Measurements from ENCODE around the gene NOX3. TPM values are rescaled to one million over a fixed set of nuclear protein-coding genes. Genes with fewer than 3 reads are reported as not detected.

The NOX3 gene
- total RNA-seq, 1 donor: not detected

GRCh38 chr6:155466539-155466938 is 10.9 kb upstream of the NOX3 start:
- H3K36me3 ChIP-seq (ENCODE audit: insufficient read depth, low read length): no peaks in the 10 kb centered on the region
- no peak overlapping the region for H2AFZ ChIP-seq (ENCODE audit: low read length)
- peak; percentile 19 for DNase-seq (ENCODE audit: insufficient read length, low spot score, missing footprints)
- TF ChIP-seq, protein P1, sequence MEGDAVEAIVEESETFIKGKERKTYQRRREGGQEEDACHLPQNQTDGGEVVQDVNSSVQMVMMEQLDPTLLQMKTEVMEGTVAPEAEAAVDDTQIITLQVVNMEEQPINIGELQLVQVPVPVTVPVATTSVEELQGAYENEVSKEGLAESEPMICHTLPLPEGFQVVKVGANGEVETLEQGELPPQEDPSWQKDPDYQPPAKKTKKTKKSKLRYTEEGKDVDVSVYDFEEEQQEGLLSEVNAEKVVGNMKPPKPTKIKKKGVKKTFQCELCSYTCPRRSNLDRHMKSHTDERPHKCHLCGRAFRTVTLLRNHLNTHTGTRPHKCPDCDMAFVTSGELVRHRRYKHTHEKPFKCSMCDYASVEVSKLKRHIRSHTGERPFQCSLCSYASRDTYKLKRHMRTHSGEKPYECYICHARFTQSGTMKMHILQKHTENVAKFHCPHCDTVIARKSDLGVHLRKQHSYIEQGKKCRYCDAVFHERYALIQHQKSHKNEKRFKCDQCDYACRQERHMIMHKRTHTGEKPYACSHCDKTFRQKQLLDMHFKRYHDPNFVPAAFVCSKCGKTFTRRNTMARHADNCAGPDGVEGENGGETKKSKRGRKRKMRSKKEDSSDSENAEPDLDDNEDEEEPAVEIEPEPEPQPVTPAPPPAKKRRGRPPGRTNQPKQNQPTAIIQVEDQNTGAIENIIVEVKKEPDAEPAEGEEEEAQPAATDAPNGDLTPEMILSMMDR (IDR thresholded peaks at IDR 0.05; ENCODE audit: extremely low read depth, low read depth, low read length): no peak
- H3K4me2 ChIP-seq (ENCODE audit: insufficient read depth, low read length): peak overlapping the region; percentile 16
- H4K20me1 ChIP-seq (ENCODE audit: insufficient read depth, low read length): no peaks in the 10 kb centered on the region
- H3K4me3 ChIP-seq (ENCODE audit: insufficient read depth, low read length): no peak overlapping the region
- no peak overlapping the region for H3K27ac ChIP-seq (ENCODE audit: low read depth, low read length)
- H3K9me3 ChIP-seq (ENCODE audit: low read depth, low read length): peaks cover 4% of the 10 kb centered on the region
- H3K4me1 ChIP-seq (ENCODE audit: insufficient read depth, low read length): peaks cover 16% of the 10 kb centered on the region
- no peaks in the 10 kb centered on the region for H3K27me3 ChIP-seq (ENCODE audit: insufficient read depth, low read length)
- no peaks in the 10 kb centered on the region for H3K79me2 ChIP-seq (ENCODE audit: insufficient read depth, low read length)

- Histone ChIP-seq H4K20me1 (ENCODE audit: insufficient read depth, low read length) (no peaks in the 10 kb centered on the region), H3K79me2 (ENCODE audit: insufficient read depth, low read length) (no peaks in the 10 kb centered on the region), H3K27ac (ENCODE audit: low read depth, low read length) (peak overlapping the region; percentile 41), H3K27me3 (ENCODE audit: insufficient read depth, low read length) (no peaks in the 10 kb centered on the region), H3K4me1 (ENCODE audit: insufficient read depth, low read length) (peaks cover 11% of the 10 kb centered on the region), H3K36me3 (ENCODE audit: insufficient read depth, low read length) (no peaks in the 10 kb centered on the region), H3K9me3 (ENCODE audit: low read depth, low read length) (no peaks in the 10 kb centered on the region), H2AFZ (ENCODE audit: low read length) (peak overlapping the region; percentile 77), H3K4me3 (ENCODE audit: insufficient read depth, low read length) (peak overlapping the region; percentile 34), H3K4me2 (ENCODE audit: insufficient read depth, low read length) (peak overlapping the region; percentile 75)
- TF ChIP-seq, protein P1 (IDR thresholded peaks at IDR 0.05; ENCODE audit: extremely low read depth, low read depth, low read length): no peak
- no peak for DNase-seq (ENCODE audit: insufficient read length, low spot score, missing footprints)
Observed at GRCh38 chr6:155461556-155461955, 5.9 kb upstream of the NOX3 start.

DNA sequence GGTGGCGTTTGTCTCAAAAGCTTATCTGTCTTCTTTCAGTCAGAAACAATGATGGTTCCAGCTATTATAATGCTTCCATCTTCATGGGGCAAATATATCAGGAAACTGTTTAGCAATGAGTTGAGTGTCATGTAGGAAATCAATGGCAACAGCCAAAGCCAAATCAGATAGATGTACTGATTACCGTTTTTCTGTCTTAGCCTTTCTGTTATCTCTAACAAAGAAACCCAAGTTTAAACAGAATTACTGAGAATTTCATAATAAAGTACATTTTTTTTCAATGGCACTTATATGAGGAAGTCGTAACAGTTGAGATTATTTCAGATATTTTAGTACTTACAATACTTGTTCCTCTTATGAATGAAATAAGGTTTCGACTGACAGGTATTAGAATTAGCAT is 1.2 kb downstream of the NOX3 start:
- H3K4me1 ChIP-seq (ENCODE audit: insufficient read depth, low read length): no peaks in the 10 kb centered on the region
- H2AFZ ChIP-seq (ENCODE audit: low read length): no peak overlapping the region
- H3K79me2 ChIP-seq (ENCODE audit: insufficient read depth, low read length): no peaks in the 10 kb centered on the region
- no peaks in the 10 kb centered on the region for H3K9me3 ChIP-seq (ENCODE audit: low read depth, low read length)
- H4K20me1 ChIP-seq (ENCODE audit: insufficient read depth, low read length): no peaks in the 10 kb centered on the region
- no peaks in the 10 kb centered on the region for H3K36me3 ChIP-seq (ENCODE audit: insufficient read depth, low read length)
- H3K27me3 ChIP-seq (ENCODE audit: insufficient read depth, low read length): no peaks in the 10 kb centered on the region
- H3K27ac ChIP-seq (ENCODE audit: low read depth, low read length): no peak overlapping the region
- TF ChIP-seq, protein P1 (IDR thresholded peaks at IDR 0.05; ENCODE audit: extremely low read depth, low read depth, low read length): no peak
- no peak overlapping the region for H3K4me3 ChIP-seq (ENCODE audit: insufficient read depth, low read length)
- DNase-seq (ENCODE audit: insufficient read length, low spot score, missing footprints): no peak
- no peak overlapping the region for H3K4me2 ChIP-seq (ENCODE audit: insufficient read depth, low read length)

DNA sequence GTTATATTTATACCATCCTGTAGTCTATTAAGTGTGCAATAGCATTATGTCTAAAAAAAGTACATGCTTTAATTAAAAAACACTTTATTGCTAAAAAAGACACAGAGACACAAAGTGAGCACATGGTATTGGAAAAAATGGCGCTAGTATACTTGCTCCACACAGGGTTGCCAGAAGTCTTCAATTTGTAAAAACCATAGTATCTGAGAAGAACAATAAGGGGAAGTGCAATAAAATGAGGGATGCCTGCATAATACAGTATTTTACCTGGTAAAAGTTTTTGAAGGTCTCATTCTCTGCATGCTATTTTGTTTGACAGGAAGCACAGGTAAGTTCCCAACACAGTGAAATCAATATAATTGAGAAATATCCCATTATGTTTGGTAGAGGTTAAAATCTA is 1.6 kb downstream of the NOX3 start:
- Histone ChIP-seq H3K79me2 (ENCODE audit: insufficient read depth, low read length) (no peaks in the 10 kb centered on the region), H3K4me2 (ENCODE audit: insufficient read depth, low read length) (no peak overlapping the region), H2AFZ (ENCODE audit: low read length) (no peak overlapping the region), H3K36me3 (ENCODE audit: insufficient read depth, low read length) (no peaks in the 10 kb centered on the region), H4K20me1 (ENCODE audit: insufficient read depth, low read length) (no peaks in the 10 kb centered on the region), H3K9me3 (ENCODE audit: low read depth, low read length) (no peaks in the 10 kb centered on the region), H3K4me1 (ENCODE audit: insufficient read depth, low read length) (peaks cover 4% of the 10 kb centered on the region), H3K27me3 (ENCODE audit: insufficient read depth, low read length) (no peaks in the 10 kb centered on the region), H3K4me3 (ENCODE audit: insufficient read depth, low read length) (no peak overlapping the region), H3K27ac (ENCODE audit: low read depth, low read length) (no peak overlapping the region)
- DNase-seq (ENCODE audit: insufficient read length, low spot score, missing footprints): no peak
- TF ChIP-seq, protein P1 (IDR thresholded peaks at IDR 0.05; ENCODE audit: extremely low read depth, low read depth, low read length): no peak
